HEK293 (cell line): ENCODE results near the gene LDLRAD3.

Experiments
- BCL11A ChIP-seq: fragments of 450-650 bp; formaldehyde crosslinking; IDR thresholded peaks from 2 replicates; pipeline ENCODE4 v1.5.1; 2016; ENCODE audit warnings: low read depth, missing biosample characterization, missing genetic modification characterization
- KLF10 ChIP-seq: fragments of 450-650 bp; IDR thresholded peaks from 2 replicates; pipeline ENCODE4 v1.5.1; 2018; ENCODE audit warnings: missing biosample characterization, mild to moderate bottlenecking, missing genetic modification characterization
- KLF8 ChIP-seq: fragments of 450-650 bp; formaldehyde crosslinking; IDR thresholded peaks from 2 replicates; pipeline ENCODE4 v1.5.1; 2016; ENCODE audit warnings: missing biosample characterization, missing genetic modification characterization
- MYNN ChIP-seq: fragments of 450-650 bp; formaldehyde crosslinking; IDR thresholded peaks from 2 replicates; pipeline ENCODE4 v1.5.1; 2016; ENCODE audit warnings: missing biosample characterization, missing genetic modification characterization, borderline replicate concordance
- REPIN1 ChIP-seq: fragments of 450-650 bp; formaldehyde crosslinking; IDR thresholded peaks from 2 replicates; pipeline ENCODE4 v1.5.1; 2017; ENCODE audit warnings: missing biosample characterization, missing genetic modification characterization, low read depth
- ZNF211 ChIP-seq: fragments of 450-650 bp; formaldehyde crosslinking; IDR thresholded peaks from 2 replicates; pipeline ENCODE4 v1.5.1; 2016; ENCODE audit warnings: low read depth, missing biosample characterization, missing genetic modification characterization
- ZNF292 ChIP-seq: fragments of 450-650 bp; formaldehyde crosslinking; IDR thresholded peaks from 2 replicates; pipeline ENCODE4 v1.5.1; 2016; ENCODE audit warnings: low read depth, missing biosample characterization, missing genetic modification characterization, borderline replicate concordance
- ZNF302 ChIP-seq: fragments of 450-650 bp; formaldehyde crosslinking; IDR thresholded peaks from 2 replicates; pipeline ENCODE4 v1.5.1; 2016; ENCODE audit warnings: missing biosample characterization, missing genetic modification characterization, low read depth
- ZNF529 ChIP-seq: fragments of 450-650 bp; formaldehyde crosslinking; IDR thresholded peaks from 2 replicates; pipeline ENCODE4 v1.5.1; 2017; ENCODE audit warnings: missing genetic modification characterization, missing biosample characterization; ENCODE audit not compliant: insufficient replicate concordance
- ZNF830 ChIP-seq: fragments of 450-650 bp; IDR thresholded peaks from 2 replicates; pipeline ENCODE4 v1.5.0; 2018; ENCODE audit warnings: missing biosample characterization, missing genetic modification characterization, low read depth, mild to moderate bottlenecking, moderate library complexity
- TF ChIP-seq, protein P1 (sequence below): fragments of 450-650 bp; formaldehyde crosslinking; IDR thresholded peaks from 2 replicates; pipeline ENCODE4 v1.5.1; 2016; ENCODE audit warnings: missing biosample characterization, missing genetic modification characterization
- TF ChIP-seq, protein P2 (sequence below): fragments of 450-650 bp; formaldehyde crosslinking; IDR thresholded peaks from 2 replicates; pipeline ENCODE4 v1.5.1; 2016; ENCODE audit warnings: missing biosample characterization, missing genetic modification characterization
- TF ChIP-seq, protein P3 (sequence below): fragments of 450-650 bp; formaldehyde crosslinking; IDR thresholded peaks from 2 replicates; pipeline ENCODE4 v1.5.1; 2017; ENCODE audit warnings: missing biosample characterization, missing genetic modification characterization
- TF ChIP-seq, protein P4 (sequence below): sonication (generic); formaldehyde crosslinking; IDR thresholded peaks from 2 replicates; pipeline ENCODE4 v1.8.1; 2022; ENCODE audit warnings: mild to moderate bottlenecking, moderate library complexity, missing genetic modification reagents

DNA sequence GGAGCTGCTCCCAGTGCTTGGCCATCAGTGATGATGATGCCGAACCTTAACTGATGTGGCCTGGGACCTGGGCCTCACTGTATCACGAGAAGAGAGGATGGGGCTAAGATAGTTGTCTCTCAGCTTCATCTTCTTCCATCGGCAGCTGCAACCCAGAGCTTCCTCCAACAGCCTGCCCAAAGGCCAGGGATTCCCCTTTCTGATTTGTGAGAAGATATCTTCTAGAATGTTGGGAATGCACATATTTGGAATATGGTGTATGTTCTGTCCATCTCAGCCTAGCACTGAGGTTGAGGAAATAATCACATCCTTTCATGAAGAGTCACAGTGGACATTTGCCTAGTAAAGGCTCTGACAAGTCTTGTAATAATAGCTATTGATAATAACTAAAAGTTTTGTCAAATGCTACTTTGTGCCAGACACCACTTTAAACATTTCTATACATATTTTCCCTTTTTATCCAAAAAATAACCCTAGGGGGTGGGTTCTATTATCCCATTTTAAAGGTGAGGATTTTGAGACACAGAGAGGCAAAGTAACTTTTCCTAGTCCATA is 272.3 kb downstream of the LDLRAD3 start:
- TF ChIP-seq, protein P1, sequence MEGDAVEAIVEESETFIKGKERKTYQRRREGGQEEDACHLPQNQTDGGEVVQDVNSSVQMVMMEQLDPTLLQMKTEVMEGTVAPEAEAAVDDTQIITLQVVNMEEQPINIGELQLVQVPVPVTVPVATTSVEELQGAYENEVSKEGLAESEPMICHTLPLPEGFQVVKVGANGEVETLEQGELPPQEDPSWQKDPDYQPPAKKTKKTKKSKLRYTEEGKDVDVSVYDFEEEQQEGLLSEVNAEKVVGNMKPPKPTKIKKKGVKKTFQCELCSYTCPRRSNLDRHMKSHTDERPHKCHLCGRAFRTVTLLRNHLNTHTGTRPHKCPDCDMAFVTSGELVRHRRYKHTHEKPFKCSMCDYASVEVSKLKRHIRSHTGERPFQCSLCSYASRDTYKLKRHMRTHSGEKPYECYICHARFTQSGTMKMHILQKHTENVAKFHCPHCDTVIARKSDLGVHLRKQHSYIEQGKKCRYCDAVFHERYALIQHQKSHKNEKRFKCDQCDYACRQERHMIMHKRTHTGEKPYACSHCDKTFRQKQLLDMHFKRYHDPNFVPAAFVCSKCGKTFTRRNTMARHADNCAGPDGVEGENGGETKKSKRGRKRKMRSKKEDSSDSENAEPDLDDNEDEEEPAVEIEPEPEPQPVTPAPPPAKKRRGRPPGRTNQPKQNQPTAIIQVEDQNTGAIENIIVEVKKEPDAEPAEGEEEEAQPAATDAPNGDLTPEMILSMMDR (tag by site-specific recombination): no peak
- TF ChIP-seq REPIN1 (tag by site-specific recombination): no peak
- no peak for TF ChIP-seq KLF10
- TF ChIP-seq ZNF830: no peak
- TF ChIP-seq, protein P2, sequence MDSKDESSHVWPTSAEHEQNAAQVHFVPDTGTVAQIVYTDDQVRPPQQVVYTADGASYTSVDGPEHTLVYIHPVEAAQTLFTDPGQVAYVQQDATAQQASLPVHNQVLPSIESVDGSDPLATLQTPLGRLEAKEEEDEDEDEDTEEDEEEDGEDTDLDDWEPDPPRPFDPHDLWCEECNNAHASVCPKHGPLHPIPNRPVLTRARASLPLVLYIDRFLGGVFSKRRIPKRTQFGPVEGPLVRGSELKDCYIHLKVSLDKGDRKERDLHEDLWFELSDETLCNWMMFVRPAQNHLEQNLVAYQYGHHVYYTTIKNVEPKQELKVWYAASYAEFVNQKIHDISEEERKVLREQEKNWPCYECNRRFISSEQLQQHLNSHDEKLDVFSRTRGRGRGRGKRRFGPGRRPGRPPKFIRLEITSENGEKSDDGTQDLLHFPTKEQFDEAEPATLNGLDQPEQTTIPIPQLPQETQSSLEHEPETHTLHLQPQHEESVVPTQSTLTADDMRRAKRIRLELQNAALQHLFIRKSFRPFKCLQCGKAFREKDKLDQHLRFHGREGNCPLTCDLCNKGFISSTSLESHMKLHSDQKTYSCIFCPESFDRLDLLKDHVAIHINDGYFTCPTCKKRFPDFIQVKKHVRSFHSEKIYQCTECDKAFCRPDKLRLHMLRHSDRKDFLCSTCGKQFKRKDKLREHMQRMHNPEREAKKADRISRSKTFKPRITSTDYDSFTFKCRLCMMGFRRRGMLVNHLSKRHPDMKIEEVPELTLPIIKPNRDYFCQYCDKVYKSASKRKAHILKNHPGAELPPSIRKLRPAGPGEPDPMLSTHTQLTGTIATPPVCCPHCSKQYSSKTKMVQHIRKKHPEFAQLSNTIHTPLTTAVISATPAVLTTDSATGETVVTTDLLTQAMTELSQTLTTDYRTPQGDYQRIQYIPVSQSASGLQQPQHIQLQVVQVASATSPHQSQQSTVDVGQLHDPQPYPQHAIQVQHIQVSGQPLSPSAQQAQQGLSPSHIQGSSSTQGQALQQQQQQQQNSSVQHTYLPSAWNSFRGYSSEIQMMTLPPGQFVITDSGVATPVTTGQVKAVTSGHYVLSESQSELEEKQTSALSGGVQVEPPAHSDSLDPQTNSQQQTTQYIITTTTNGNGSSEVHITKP (tag by site-specific recombination): no peak
- TF ChIP-seq ZNF302 (tag by site-specific recombination): no peak
- TF ChIP-seq, protein P3, sequence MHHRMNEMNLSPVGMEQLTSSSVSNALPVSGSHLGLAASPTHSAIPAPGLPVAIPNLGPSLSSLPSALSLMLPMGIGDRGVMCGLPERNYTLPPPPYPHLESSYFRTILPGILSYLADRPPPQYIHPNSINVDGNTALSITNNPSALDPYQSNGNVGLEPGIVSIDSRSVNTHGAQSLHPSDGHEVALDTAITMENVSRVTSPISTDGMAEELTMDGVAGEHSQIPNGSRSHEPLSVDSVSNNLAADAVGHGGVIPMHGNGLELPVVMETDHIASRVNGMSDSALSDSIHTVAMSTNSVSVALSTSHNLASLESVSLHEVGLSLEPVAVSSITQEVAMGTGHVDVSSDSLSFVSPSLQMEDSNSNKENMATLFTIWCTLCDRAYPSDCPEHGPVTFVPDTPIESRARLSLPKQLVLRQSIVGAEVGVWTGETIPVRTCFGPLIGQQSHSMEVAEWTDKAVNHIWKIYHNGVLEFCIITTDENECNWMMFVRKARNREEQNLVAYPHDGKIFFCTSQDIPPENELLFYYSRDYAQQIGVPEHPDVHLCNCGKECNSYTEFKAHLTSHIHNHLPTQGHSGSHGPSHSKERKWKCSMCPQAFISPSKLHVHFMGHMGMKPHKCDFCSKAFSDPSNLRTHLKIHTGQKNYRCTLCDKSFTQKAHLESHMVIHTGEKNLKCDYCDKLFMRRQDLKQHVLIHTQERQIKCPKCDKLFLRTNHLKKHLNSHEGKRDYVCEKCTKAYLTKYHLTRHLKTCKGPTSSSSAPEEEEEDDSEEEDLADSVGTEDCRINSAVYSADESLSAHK: no peak
- no peak for TF ChIP-seq KLF8
- no peak for TF ChIP-seq MYNN
- no peak for TF ChIP-seq ZNF211 (tag by site-specific recombination)
- TF ChIP-seq ZNF529 (tag by site-specific recombination): no peak
- no peak for TF ChIP-seq ZNF292 (tag by site-specific recombination)
- TF ChIP-seq, protein P4, sequence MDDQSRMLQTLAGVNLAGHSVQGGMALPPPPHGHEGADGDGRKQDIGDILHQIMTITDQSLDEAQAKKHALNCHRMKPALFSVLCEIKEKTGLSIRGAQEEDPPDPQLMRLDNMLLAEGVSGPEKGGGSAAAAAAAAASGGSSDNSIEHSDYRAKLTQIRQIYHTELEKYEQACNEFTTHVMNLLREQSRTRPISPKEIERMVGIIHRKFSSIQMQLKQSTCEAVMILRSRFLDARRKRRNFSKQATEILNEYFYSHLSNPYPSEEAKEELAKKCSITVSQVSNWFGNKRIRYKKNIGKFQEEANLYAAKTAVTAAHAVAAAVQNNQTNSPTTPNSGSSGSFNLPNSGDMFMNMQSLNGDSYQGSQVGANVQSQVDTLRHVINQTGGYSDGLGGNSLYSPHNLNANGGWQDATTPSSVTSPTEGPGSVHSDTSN: no peak
- no peak for TF ChIP-seq BCL11A
